C4-2B (cell line): ENCODE data around the gene CLCNKB.

Source experiments
- ZFX ChIP-seq: fragments of 450-650 bp; IDR thresholded peaks from 2 replicates; pipeline ENCODE4 v1.6.1; 2017
- TF ChIP-seq, protein P1 (sequence below): fragments of 450-650 bp; conservative IDR thresholded peaks from 2 replicates; pipeline ENCODE4 v1.5.1; 2017; ENCODE audit warnings: mild to moderate bottlenecking

DNA sequence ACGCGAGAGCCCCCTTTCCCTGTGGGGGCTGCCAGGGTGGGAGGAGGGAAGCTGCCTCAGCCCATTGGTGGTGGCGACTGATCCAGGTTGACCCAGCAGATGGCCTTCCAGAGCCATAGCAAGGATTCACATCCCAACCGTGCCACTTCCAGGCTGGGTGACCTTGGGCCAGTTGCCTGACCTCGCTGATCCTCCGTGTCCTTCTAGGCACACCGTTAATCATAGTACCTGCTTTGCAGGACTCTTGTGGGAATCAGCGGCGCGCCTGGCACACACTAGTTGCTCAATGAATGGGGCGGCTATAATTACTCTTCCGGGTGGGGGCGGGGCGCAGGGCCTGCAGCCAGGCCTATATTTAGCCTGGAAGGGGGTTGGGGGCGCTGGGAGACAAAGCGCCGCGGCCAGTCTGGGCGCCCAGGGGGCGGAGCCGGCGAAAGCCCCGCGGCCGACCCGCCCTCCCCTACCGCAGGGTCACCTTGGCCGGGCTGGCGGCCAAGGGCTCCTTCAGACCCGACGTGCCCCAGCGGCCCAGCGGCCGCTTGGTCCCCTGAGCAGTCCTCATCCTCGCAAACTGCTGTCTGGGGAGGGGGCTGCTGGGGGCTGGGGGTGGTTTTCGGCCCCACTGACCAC is 30.9 kb upstream of the CLCNKB start:
- no peak for TF ChIP-seq ZFX
- TF ChIP-seq, protein P1, sequence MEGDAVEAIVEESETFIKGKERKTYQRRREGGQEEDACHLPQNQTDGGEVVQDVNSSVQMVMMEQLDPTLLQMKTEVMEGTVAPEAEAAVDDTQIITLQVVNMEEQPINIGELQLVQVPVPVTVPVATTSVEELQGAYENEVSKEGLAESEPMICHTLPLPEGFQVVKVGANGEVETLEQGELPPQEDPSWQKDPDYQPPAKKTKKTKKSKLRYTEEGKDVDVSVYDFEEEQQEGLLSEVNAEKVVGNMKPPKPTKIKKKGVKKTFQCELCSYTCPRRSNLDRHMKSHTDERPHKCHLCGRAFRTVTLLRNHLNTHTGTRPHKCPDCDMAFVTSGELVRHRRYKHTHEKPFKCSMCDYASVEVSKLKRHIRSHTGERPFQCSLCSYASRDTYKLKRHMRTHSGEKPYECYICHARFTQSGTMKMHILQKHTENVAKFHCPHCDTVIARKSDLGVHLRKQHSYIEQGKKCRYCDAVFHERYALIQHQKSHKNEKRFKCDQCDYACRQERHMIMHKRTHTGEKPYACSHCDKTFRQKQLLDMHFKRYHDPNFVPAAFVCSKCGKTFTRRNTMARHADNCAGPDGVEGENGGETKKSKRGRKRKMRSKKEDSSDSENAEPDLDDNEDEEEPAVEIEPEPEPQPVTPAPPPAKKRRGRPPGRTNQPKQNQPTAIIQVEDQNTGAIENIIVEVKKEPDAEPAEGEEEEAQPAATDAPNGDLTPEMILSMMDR, result no peak
